SH-SY5Y (cell line): ENCODE data around the gene FAM13B.

ENCODE experiments used
- GATA2 ChIP-seq: IDR thresholded peaks from 2 replicates; pipeline ENCODE4 v1.6.1; 2011; ENCODE audit warnings: mild to moderate bottlenecking, low read depth, low read length
- GATA3 ChIP-seq: IDR thresholded peaks from 2 replicates; pipeline ENCODE4 v1.6.1; 2011; ENCODE audit warnings: low read depth, mild to moderate bottlenecking, low read length, moderate library complexity

GRCh38 chr5:138054847-138055558 lies 22.1 kb upstream of the FAM13B start:
- no peak for TF ChIP-seq GATA2
- TF ChIP-seq GATA3, result no peak
